PFSK-1 (cell line): Measurements from ENCODE around the gene CEP85L.

Experiments
- FOXP2 ChIP-seq: optimal IDR thresholded peaks from 2 replicates; pipeline ENCODE3; 2011; ENCODE audit warnings: borderline replicate concordance, control low read depth, inconsistent platforms; ENCODE audit not compliant: insufficient read depth; ENCODE audit errors: extremely low read length, extremely low read depth
- POLR2AphosphoS5 ChIP-seq: IDR thresholded peaks from 2 replicates; pipeline ENCODE4 v1.6.1; 2012; ENCODE audit warnings: low read depth, mild to moderate bottlenecking, control low read depth, low read length, moderate library complexity
- SIN3A ChIP-seq: IDR thresholded peaks from 2 replicates; pipeline ENCODE4 v1.6.1; 2012; ENCODE audit warnings: mild to moderate bottlenecking, low read length, moderate library complexity, borderline replicate concordance; ENCODE audit not compliant: insufficient read depth
- TAF1 ChIP-seq: IDR thresholded peaks from 2 replicates; pipeline ENCODE4 v1.6.1; 2012; ENCODE audit warnings: low read length, control low read depth, borderline replicate concordance; ENCODE audit not compliant: insufficient read depth
- TF ChIP-seq, protein P1 (sequence below), 2 experiments: IDR thresholded peaks; 2 replicates each; pipeline versions ENCODE4 v1.6.1 to v1.8.0; 2011 to 2012; ENCODE audit warnings: low read depth in 2 of 2, low read length in 2 of 2, control low read depth in 1 of 2, inconsistent platforms in 1 of 2, mild to moderate bottlenecking in 1 of 2, moderate library complexity in 1 of 2; ENCODE audit not compliant: insufficient read depth in 1 of 2

The CEP85L gene

DNA sequence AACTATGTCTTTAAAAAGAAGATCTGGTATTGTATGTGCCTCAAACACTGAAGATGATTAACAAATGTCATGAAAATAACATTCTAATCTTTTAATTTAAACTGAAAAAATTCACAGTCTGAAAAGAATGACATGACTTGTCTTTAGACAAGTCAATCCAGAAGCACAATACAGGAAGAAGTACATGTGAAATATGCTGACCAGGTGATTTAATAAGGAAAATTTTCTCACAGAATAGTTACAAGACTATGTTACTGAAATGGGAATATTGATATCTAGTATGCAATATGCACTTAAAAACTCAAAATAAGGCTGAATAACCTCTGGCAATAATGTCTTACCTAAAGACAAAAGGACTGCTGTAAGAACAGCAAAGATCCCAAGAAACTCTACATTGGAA lies 13.1 kb downstream of the CEP85L start:
- no peak for TF ChIP-seq FOXP2
- TF ChIP-seq SIN3A: no peak
- TF ChIP-seq POLR2AphosphoS5: no peak
- no peak for TF ChIP-seq TAF1
- TF ChIP-seq, protein P1, sequence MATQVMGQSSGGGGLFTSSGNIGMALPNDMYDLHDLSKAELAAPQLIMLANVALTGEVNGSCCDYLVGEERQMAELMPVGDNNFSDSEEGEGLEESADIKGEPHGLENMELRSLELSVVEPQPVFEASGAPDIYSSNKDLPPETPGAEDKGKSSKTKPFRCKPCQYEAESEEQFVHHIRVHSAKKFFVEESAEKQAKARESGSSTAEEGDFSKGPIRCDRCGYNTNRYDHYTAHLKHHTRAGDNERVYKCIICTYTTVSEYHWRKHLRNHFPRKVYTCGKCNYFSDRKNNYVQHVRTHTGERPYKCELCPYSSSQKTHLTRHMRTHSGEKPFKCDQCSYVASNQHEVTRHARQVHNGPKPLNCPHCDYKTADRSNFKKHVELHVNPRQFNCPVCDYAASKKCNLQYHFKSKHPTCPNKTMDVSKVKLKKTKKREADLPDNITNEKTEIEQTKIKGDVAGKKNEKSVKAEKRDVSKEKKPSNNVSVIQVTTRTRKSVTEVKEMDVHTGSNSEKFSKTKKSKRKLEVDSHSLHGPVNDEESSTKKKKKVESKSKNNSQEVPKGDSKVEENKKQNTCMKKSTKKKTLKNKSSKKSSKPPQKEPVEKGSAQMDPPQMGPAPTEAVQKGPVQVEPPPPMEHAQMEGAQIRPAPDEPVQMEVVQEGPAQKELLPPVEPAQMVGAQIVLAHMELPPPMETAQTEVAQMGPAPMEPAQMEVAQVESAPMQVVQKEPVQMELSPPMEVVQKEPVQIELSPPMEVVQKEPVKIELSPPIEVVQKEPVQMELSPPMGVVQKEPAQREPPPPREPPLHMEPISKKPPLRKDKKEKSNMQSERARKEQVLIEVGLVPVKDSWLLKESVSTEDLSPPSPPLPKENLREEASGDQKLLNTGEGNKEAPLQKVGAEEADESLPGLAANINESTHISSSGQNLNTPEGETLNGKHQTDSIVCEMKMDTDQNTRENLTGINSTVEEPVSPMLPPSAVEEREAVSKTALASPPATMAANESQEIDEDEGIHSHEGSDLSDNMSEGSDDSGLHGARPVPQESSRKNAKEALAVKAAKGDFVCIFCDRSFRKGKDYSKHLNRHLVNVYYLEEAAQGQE (IDR thresholded peaks at IDR 0.05; ENCODE audit: insufficient read depth in 1 of 2, low read depth in 2 of 2, low read length in 2 of 2): no peak

DNA sequence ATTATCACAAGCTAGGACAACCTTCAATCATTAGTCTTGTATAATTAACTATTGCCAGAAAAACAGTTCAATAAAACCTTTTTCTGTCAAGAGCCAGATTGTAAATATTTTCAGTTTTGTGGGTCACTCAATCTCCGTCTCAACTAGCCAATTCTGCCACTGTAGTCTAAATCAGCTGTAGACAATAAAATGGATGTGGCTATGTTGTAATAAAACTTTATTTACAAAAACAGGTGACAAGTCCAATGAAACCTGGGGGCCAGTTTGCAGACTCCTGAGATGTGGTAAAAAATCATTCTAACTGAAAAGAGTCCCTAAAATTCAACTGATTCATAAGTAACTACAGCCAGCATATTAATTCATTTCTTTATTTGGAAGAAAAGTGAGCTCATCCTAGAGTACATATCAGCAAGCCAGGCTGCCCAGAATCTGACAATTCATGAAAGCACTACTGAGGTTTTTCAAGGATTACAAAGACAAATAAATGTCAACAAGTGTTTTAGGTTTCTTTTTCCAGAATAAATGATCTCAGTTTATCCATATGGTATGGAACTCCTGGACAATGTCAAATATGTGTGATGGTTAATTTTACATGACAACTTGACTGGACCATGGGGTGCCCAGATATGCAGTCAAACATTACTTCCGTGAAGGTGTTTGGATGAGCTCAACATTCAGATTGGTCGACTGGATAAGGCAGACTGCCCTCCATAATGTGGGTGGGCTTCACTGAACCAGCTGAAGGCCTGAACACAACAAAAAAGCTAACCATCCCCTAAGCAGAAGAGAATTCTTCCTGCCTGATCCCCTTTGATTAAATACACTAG lies 15.3 kb downstream of the CEP85L start:
- TF ChIP-seq SIN3A (no peak), FOXP2 (no peak), POLR2AphosphoS5 (no peak), TAF1 (no peak)
- TF ChIP-seq, protein P1 (IDR thresholded peaks at IDR 0.05; ENCODE audit: insufficient read depth in 1 of 2, low read depth in 2 of 2, low read length in 2 of 2): no peak

DNA sequence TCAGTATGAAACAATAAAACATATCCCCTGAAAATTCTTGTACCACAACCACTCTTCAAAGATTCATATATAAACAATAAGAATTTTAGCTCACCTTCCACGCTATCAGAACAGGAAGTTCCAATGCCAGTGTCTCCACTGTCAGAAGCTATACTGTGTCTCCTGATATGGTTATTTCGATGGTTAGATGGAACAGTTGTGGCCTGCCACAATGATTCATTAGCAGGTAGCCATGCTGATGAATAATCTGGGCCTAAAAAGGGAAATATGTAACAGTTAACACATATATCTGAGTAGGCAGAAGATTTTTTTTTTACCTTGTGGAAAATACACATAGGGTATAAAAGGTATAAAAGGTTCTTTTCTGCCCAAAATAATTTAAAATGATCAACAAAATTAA lies 19.0 kb downstream of the CEP85L start:
- TF ChIP-seq POLR2AphosphoS5: no peak
- no peak for TF ChIP-seq FOXP2
- TF ChIP-seq SIN3A: no peak
- TF ChIP-seq, protein P1 (IDR thresholded peaks at IDR 0.05; ENCODE audit: insufficient read depth in 1 of 2, low read depth in 2 of 2, low read length in 2 of 2): no peak
- no peak for TF ChIP-seq TAF1

DNA sequence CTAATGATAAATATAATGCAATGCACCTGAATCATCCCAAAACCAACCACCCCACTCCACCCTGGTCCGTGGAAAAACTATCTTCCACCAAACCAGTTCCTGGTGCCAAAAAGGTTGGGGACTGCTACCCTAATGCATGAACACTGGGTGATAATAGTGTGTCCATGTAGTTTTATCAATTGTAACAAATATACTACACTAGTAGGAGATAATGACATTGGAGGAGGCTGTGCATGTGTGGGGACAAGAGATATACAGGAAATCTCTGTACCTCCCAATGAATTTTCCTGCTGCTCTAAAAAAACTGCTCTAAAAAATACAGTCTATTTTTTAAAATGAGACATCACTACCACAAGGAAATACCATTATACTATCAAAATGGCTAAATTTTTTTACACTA lies 20.5 kb downstream of the CEP85L start:
- TF ChIP-seq SIN3A (no peak), FOXP2 (no peak), TAF1 (no peak), POLR2AphosphoS5 (no peak)
- TF ChIP-seq, protein P1 (IDR thresholded peaks at IDR 0.05; ENCODE audit: insufficient read depth in 1 of 2, low read depth in 2 of 2, low read length in 2 of 2): no peak

DNA sequence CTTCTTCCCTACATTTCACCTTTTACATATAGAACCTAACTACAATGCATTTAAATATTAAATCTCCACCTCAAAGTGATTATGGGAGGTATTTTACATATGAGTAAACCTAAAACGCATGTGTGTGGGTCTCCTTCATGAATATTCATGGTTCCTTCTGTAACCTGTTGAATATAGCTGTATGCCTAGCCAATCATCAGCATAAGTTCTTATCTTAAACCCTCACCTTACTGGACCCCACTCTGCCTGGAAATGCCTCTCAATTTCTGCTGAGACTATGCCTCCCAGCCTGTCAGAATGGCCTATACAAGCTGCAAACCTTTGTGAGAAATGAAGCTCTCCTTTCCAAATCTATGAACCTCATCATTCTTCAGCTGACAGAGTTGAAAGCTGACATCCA lies 21.3 kb downstream of the CEP85L start:
- TF ChIP-seq POLR2AphosphoS5: no peak
- TF ChIP-seq SIN3A: no peak
- TF ChIP-seq TAF1: no peak
- TF ChIP-seq, protein P1 (IDR thresholded peaks at IDR 0.05; ENCODE audit: insufficient read depth in 1 of 2, low read depth in 2 of 2, low read length in 2 of 2): no peak
- TF ChIP-seq FOXP2: no peak
